GM10266 (cell line): ENCODE measurements around the gene RASGRF1.

ENCODE experiments used
- DNase-seq: peaks from one replicate; pipeline ENCODE4 v3.0.0; 2012; ENCODE audit errors: extremely low spot score
- CTCF ChIP-seq: IDR thresholded peaks from 2 replicates; pipeline ENCODE4 v1.5.1; 2012; ENCODE audit warnings: mild to moderate bottlenecking, low read depth; ENCODE audit not compliant: control insufficient read depth, insufficient read depth; ENCODE audit errors: missing control alignments

Gene RASGRF1

GRCh38 chr15:79066391-79067071, 24.0 kb downstream of the RASGRF1 start:
- no peak for TF ChIP-seq CTCF
- DNase-seq: no peak

- DNase-seq: no peak
- no peak for TF ChIP-seq CTCF
Measured at GRCh38 chr15:79065706-79066376, 24.7 kb downstream of the RASGRF1 start.

GRCh38 chr15:79065361-79065705, 25.2 kb downstream of the RASGRF1 start:
- TF ChIP-seq CTCF: no peak

GRCh38 chr15:79064496-79064895, 26.1 kb downstream of the RASGRF1 start:
- no peak for DNase-seq

More at GRCh38 chr15:79065361-79065705, 25.2 kb downstream of the RASGRF1 start:
- no peak for DNase-seq

GRCh38 chr15:79060175-79060574, 30.4 kb downstream of the RASGRF1 start:
- DNase-seq: no peak
- no peak for TF ChIP-seq CTCF

More at GRCh38 chr15:79064496-79064895, 26.1 kb downstream of the RASGRF1 start:
- TF ChIP-seq CTCF: no peak

GRCh38 chr15:79059081-79059572, 31.5 kb downstream of the RASGRF1 start:
- no peak for TF ChIP-seq CTCF
- no peak for DNase-seq

- no peak for DNase-seq
- TF ChIP-seq CTCF: no peak
Measured at GRCh38 chr15:79058260-79058850, 32.2 kb downstream of the RASGRF1 start.
